ENCODE results near the gene HBG1. TPM values are rescaled to one million over a fixed set of nuclear protein-coding genes. Genes with fewer than 3 reads are reported as not detected.
A peak's percentile ranks its signal among the peaks of the same experiment; 100 is the strongest.
"Not testable (repeated sequence)": the region's sequence is repeated elsewhere in the genome, so short reads cannot be mapped to it uniquely, and the experiment has no call there.

Gene HBG1
- total and polyA plus RNA-seq, 2 of the 4 experiments (the other 2 are of a cell fraction) = not detected

DNA sequence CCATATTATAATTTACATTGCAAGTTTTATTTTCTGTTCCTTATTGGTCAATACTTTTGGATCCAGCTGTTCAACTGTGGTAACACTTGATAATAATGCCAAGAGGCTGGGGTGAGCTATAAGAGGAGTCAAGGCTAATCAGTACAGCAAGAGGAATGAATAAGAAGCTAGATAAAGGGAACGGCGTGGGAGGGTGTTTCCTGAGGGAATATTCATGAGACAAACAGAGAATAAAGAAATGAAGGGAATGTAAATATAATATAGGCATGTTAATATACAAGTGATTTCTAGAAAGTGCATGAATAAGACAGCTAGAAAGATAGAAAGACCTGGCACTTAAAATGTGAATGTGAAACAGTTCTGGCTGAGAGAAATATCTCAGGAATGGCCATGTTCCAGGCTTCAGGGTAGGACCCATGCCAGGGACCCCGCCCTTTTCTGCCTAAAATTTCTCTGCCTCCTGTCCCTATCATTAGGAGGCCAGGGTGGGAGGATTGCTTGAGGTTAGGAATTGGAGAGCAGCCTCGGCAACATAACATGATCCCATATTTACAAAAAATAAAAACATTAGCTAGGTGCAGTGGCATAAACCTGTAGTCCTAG, 48.2 kb upstream of the HBG1 start (continued):
- TF ChIP-seq, protein P1, sequence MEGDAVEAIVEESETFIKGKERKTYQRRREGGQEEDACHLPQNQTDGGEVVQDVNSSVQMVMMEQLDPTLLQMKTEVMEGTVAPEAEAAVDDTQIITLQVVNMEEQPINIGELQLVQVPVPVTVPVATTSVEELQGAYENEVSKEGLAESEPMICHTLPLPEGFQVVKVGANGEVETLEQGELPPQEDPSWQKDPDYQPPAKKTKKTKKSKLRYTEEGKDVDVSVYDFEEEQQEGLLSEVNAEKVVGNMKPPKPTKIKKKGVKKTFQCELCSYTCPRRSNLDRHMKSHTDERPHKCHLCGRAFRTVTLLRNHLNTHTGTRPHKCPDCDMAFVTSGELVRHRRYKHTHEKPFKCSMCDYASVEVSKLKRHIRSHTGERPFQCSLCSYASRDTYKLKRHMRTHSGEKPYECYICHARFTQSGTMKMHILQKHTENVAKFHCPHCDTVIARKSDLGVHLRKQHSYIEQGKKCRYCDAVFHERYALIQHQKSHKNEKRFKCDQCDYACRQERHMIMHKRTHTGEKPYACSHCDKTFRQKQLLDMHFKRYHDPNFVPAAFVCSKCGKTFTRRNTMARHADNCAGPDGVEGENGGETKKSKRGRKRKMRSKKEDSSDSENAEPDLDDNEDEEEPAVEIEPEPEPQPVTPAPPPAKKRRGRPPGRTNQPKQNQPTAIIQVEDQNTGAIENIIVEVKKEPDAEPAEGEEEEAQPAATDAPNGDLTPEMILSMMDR (conservative IDR thresholded peaks at IDR 0.05; ENCODE audit: low read depth, low read length) = no peak

DNA sequence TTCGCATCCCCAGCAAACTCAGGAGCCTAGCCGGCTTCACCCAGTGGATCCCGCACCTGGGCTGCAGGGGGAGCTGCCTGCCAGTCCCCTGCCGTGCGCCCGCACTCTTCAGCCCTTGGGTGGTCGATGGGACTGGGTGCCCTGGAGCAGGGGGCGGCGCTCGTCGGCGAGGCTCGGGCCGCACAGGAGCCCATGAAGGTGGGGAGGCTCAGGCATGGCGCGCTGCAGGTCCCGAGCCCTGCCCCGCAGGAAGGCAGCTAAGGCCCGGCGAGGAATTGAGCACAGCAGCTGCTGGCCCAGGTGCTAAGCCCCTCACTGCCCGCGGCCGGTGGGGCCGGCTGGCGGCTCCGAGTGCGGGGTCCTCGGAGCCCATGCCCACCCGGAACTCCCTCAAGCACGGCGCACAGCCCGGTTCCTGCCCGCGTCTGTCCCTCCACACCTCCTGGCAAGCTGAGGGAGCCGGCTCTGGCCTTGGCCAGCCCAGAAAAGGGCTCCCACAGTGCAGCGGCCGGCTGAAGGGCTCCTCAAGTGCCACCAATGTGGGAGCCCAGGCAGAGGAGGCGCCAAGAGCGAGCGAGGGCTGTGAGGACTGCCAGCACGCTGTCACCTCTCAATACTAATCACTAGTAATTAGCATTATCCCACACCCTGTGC, 44.8 kb upstream of the HBG1 start:
- intact Hi-C loops (cut with micrococcal nuclease); H4K5ac ChIP-seq (ENCODE audit: low read depth, low read length); H3K27ac ChIP-seq (ENCODE audit: insufficient read depth, low read length); POLR2A ChIA-PET (ENCODE audit: unreplicated experiment); H3K9me3 ChIP-seq (ENCODE audit: control insufficient read depth, insufficient read depth, low read length); H3K4me2 ChIP-seq (ENCODE audit: low read depth, low read length); H3K9ac ChIP-seq (ENCODE audit: low read depth, low read length); H3K79me1 ChIP-seq (ENCODE audit: low read depth in 1 of 2, low read length in 2 of 2); dilution Hi-C loops (cut with HindIII; ENCODE audit: low sequenced_read_pairs, unreplicated experiment); in situ Hi-C loops (cut with MboI; ENCODE audit: low sequenced_read_pairs); H3K56ac ChIP-seq (ENCODE audit: extremely low read depth, insufficient read depth, low read length); BruUV-seq (replicated peaks); H3K14ac ChIP-seq (replicated peaks; ENCODE audit: low read depth, low read length); ATAC-seq (ENCODE audit: low read depth); H2BK15ac ChIP-seq (ENCODE audit: low read depth, low read length); H3K9me1 ChIP-seq (ENCODE audit: insufficient read depth, low read length); H3K4me3 ChIP-seq (ENCODE audit: insufficient read depth, low read depth, low read length); H3K4ac ChIP-seq (ENCODE audit: low read depth, low read length); H2AK9ac ChIP-seq (replicated peaks; ENCODE audit: low read depth, low read length, poor library complexity); DNase-seq; H3K27me3 ChIP-seq (ENCODE audit: control insufficient read depth, insufficient read depth, low read length); H4K20me1 ChIP-seq (ENCODE audit: insufficient read depth, low read length); H2AK5ac ChIP-seq (ENCODE audit: low read depth, low read length); CTCF ChIA-PET; H3K4me1 ChIP-seq (ENCODE audit: control insufficient read depth, insufficient read depth, low read length); H3K23ac ChIP-seq (ENCODE audit: low read depth, low read length); H2AFZ ChIP-seq (replicated peaks; ENCODE audit: low read length, poor library complexity); H3K18ac ChIP-seq (ENCODE audit: low read depth, low read length); H3K36me3 ChIP-seq (ENCODE audit: control insufficient read depth, insufficient read depth, low read length); H2BK20ac ChIP-seq (ENCODE audit: low read depth, low read length): not testable (repeated sequence)
- peak overlapping the region in 1 of 2 experiments; percentile 92; a peak in 2 of 4 replicates for H4K8ac ChIP-seq (ENCODE audit: low read depth in 2 of 2, low read length in 2 of 2)
- H2BK120ac ChIP-seq (ENCODE audit: low read depth, low read length) = peak overlapping the region; percentile 57; the same call in 1 of the 2 replicates
- 95% methylated on average over 12 of the region's 41 CpGs; no CpG with 5 or more reads in 1 of the 2 experiments for WGBS, 2 experiments (ENCODE audit: extremely low coverage in 2 of 2, insufficient read length in 1 of 2)
- H2BK5ac ChIP-seq (ENCODE audit: low read depth, low read length, poor library complexity, severe bottlenecking) = peak overlapping the region; percentile 45
- H4K91ac ChIP-seq (ENCODE audit: insufficient read depth, low read depth, low read length) = peak overlapping the region; percentile 49
